ENCODE results near the gene EML4. TPM values are rescaled to one million over a fixed set of nuclear protein-coding genes. Genes with fewer than 3 reads are reported as not detected.

Gene EML4
- polyA plus RNA-seq, 1 donor (not counting 4 experiments of a cell fraction or from before 2014, with no cell fraction given), result 36.4 TPM

- Histone ChIP-seq H3K4me1 (ENCODE audit: control insufficient read depth, extremely low read depth, insufficient read depth, low read length) (peaks cover 8% of the 10 kb centered on the region), H3K9me1 (ENCODE audit: control insufficient read depth, extremely low read depth, insufficient read depth, low read length) (peaks cover 2% of the 10 kb centered on the region), H3K9me3 (ENCODE audit: control insufficient read depth, low read depth, low read length) (no peaks in the 10 kb centered on the region), H3K4me2 (ENCODE audit: control insufficient read depth, extremely low read depth, insufficient read depth, low read depth, low read length) (no peak overlapping the region), H3K27me3 (ENCODE audit: control insufficient read depth, extremely low read depth, insufficient read depth, low read length) (no peaks in the 10 kb centered on the region), H3K27ac (ENCODE audit: control insufficient read depth, insufficient read depth, low read length) (no peak overlapping the region), H4K20me1 (ENCODE audit: control insufficient read depth, extremely low read depth, insufficient read depth, low read length) (no peaks in the 10 kb centered on the region), H2AFZ (ENCODE audit: control insufficient read depth, low read length) (no peak overlapping the region), H3K9ac (ENCODE audit: control insufficient read depth, extremely low read depth, insufficient read depth, low read length) (no peak overlapping the region), H3K79me2 (ENCODE audit: control insufficient read depth, insufficient read depth, low read length) (peaks cover 38% of the 10 kb centered on the region), H3K36me3 (ENCODE audit: control insufficient read depth in 2 of 2, extremely low read depth in 1 of 2, insufficient read depth in 2 of 2, low read length in 2 of 2) (no peaks in the 10 kb centered on the region), H3K4me3 (ENCODE audit: control insufficient read depth in 2 of 3, extremely low read depth in 1 of 3, insufficient read depth in 2 of 3, low read depth in 1 of 3, low read length in 3 of 3) (no peak overlapping the region)
- DNase-seq (ENCODE audit: low read depth, low spot score), result no peak
- TF ChIP-seq, protein P1, sequence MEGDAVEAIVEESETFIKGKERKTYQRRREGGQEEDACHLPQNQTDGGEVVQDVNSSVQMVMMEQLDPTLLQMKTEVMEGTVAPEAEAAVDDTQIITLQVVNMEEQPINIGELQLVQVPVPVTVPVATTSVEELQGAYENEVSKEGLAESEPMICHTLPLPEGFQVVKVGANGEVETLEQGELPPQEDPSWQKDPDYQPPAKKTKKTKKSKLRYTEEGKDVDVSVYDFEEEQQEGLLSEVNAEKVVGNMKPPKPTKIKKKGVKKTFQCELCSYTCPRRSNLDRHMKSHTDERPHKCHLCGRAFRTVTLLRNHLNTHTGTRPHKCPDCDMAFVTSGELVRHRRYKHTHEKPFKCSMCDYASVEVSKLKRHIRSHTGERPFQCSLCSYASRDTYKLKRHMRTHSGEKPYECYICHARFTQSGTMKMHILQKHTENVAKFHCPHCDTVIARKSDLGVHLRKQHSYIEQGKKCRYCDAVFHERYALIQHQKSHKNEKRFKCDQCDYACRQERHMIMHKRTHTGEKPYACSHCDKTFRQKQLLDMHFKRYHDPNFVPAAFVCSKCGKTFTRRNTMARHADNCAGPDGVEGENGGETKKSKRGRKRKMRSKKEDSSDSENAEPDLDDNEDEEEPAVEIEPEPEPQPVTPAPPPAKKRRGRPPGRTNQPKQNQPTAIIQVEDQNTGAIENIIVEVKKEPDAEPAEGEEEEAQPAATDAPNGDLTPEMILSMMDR (optimal IDR thresholded peaks at IDR 0.05 in 1 of 3, IDR thresholded peaks at IDR 0.05 in 1 of 3, conservative IDR thresholded peaks at IDR 0.05 in 1 of 3; ENCODE audit: extremely low read depth in 1 of 3, insufficient read depth in 2 of 3, low read length in 3 of 3), result no peak
- no peak for TF ChIP-seq EZH2 (IDR thresholded peaks at IDR 0.05; ENCODE audit: low read length)
- dilution Hi-C loops (cut with MboI; ENCODE audit: extremely low pct_ligation_motif_present, low sequenced_read_pairs), result no loop called here
- no peak for FAIRE-seq
Observed at GRCh38 chr2:42193722-42194187, 24.6 kb downstream of the EML4 start.

DNA sequence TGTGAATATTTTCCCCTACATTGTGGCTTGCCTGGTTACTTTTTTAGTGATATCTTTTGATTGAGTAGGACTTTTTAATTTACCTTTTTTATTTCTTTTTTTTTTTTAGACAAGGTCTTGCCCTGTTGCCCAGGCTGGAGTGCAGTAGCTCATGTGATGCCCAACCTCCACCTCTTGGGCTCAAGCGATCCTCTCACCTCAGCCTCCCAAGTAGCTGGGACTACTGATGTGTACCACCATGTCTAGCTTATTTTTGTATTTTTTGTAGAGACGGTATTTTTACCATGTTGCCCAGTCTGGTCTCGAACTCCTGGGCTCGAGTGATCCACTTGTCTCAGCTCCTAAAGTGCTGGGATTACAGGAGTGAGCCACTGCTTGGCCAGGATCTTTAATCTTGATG lies 25.3 kb downstream of the EML4 start:
- DNase-seq (ENCODE audit: low read depth, low spot score) (no peak), FAIRE-seq (no peak)
- no peak overlapping the region for H3K9ac ChIP-seq (ENCODE audit: control insufficient read depth, extremely low read depth, insufficient read depth, low read length)
- no peak overlapping the region for H3K27ac ChIP-seq (ENCODE audit: control insufficient read depth, insufficient read depth, low read length)
- H3K9me1 ChIP-seq (ENCODE audit: control insufficient read depth, extremely low read depth, insufficient read depth, low read length), result peaks cover 2% of the 10 kb centered on the region
- H3K9me3 ChIP-seq (ENCODE audit: control insufficient read depth, low read depth, low read length), result no peaks in the 10 kb centered on the region
- no peaks in the 10 kb centered on the region for H3K36me3 ChIP-seq (ENCODE audit: control insufficient read depth in 2 of 2, extremely low read depth in 1 of 2, insufficient read depth in 2 of 2, low read length in 2 of 2)
- dilution Hi-C loops (cut with MboI; ENCODE audit: extremely low pct_ligation_motif_present, low sequenced_read_pairs), result no loop called here
- no peak for TF ChIP-seq EZH2 (IDR thresholded peaks at IDR 0.05; ENCODE audit: low read length)
- TF ChIP-seq, protein P1 (optimal IDR thresholded peaks at IDR 0.05 in 1 of 3, IDR thresholded peaks at IDR 0.05 in 1 of 3, conservative IDR thresholded peaks at IDR 0.05 in 1 of 3; ENCODE audit: extremely low read depth in 1 of 3, insufficient read depth in 2 of 3, low read length in 3 of 3), result no peak
- peaks cover 39% of the 10 kb centered on the region for H3K79me2 ChIP-seq (ENCODE audit: control insufficient read depth, insufficient read depth, low read length)
- H3K4me2 ChIP-seq (ENCODE audit: control insufficient read depth, extremely low read depth, insufficient read depth, low read depth, low read length), result no peak overlapping the region
- H3K4me1 ChIP-seq (ENCODE audit: control insufficient read depth, extremely low read depth, insufficient read depth, low read length), result peaks cover 8% of the 10 kb centered on the region
- H2AFZ ChIP-seq (ENCODE audit: control insufficient read depth, low read length), result no peak overlapping the region
- H3K4me3 ChIP-seq (ENCODE audit: control insufficient read depth in 2 of 3, extremely low read depth in 1 of 3, insufficient read depth in 2 of 3, low read depth in 1 of 3, low read length in 3 of 3), result no peak overlapping the region
- H3K27me3 ChIP-seq (ENCODE audit: control insufficient read depth, extremely low read depth, insufficient read depth, low read length), result no peaks in the 10 kb centered on the region
- H4K20me1 ChIP-seq (ENCODE audit: control insufficient read depth, extremely low read depth, insufficient read depth, low read length), result no peaks in the 10 kb centered on the region

Measured in keratinocyte (primary cell).